ENCODE results near the gene GALNT9.
"Not testable (repeated sequence)": the region's sequence is repeated elsewhere in the genome, so short reads cannot be mapped to it uniquely, and the experiment has no call there.

- TF ChIP-seq CTCF, POLR2A, POLR2AphosphoS5 (IDR thresholded peaks at IDR 0.05): not testable (repeated sequence)
Observed at GRCh38 chr12:132243171-132243570, 86.2 kb downstream of the GALNT9 start.

Data from prostate gland (tissue), 2 donors.